NOMO-1 treated with DMSO at 0.1 percent for 48 hours (cell line): ENCODE data around the gene RGP1.

Source experiments
- DNase-seq: peaks from one replicate; lab custom pipeline; 2025; ENCODE audit not compliant: unreplicated experiment; lab: John Stamatoyannopoulos, UW

The RGP1 gene

GRCh38 chr9:35771075-35771433 lies 22.0 kb downstream of the RGP1 start:
- DNase-seq, result no peak

- no peak for DNase-seq
Observed at GRCh38 chr9:35771534-35771933, 22.4 kb downstream of the RGP1 start.

GRCh38 chr9:35771943-35772342 lies 22.9 kb downstream of the RGP1 start:
- no peak for DNase-seq

GRCh38 chr9:35774907-35775635 lies 26.0 kb downstream of the RGP1 start:
- peak; percentile 75 for DNase-seq

- DNase-seq, result no peak
Observed at GRCh38 chr9:35776018-35776417, 26.9 kb downstream of the RGP1 start.

GRCh38 chr9:35778496-35778895 lies 29.4 kb downstream of the RGP1 start:
- DNase-seq, result no peak

- DNase-seq, result no peak
Observed at GRCh38 chr9:35781066-35781465, 32.0 kb downstream of the RGP1 start.

- no peak for DNase-seq
Observed at GRCh38 chr9:35783418-35783817, 34.3 kb downstream of the RGP1 start.

- no peak for DNase-seq
Observed at GRCh38 chr9:35789541-35789940, 40.5 kb downstream of the RGP1 start.

GRCh38 chr9:35790025-35790384 lies 40.9 kb downstream of the RGP1 start:
- no peak for DNase-seq

GRCh38 chr9:35790385-35791296 lies 41.6 kb downstream of the RGP1 start:
- DNase-seq, result peak; percentile 74

GRCh38 chr9:35791297-35791921 lies 42.3 kb downstream of the RGP1 start, which contains the start of gene NPR2:
NPR2 (plus strand) TSS chr9:35791591; CDS start chr9:35792409, 818 bp downstream.
- DNase-seq, result no peak

GRCh38 chr9:35792024-35792813 lies 43.1 kb downstream of the RGP1 start:
- DNase-seq, result no peak

- DNase-seq, result no peak
Observed at GRCh38 chr9:35792826-35793225, 43.7 kb downstream of the RGP1 start.

GRCh38 chr9:35793461-35793860 lies 44.4 kb downstream of the RGP1 start:
- no peak for DNase-seq

GRCh38 chr9:35795695-35796094 lies 46.6 kb downstream of the RGP1 start:
- DNase-seq, result no peak

GRCh38 chr9:35797311-35798109 lies 48.4 kb downstream of the RGP1 start:
- no peak for DNase-seq

GRCh38 chr9:35798658-35799374 lies 49.7 kb downstream of the RGP1 start:
- DNase-seq, result no peak

- DNase-seq, result no peak
Observed at GRCh38 chr9:35800530-35800929, 51.4 kb downstream of the RGP1 start.
